Activated CD4-positive, CD25-positive, alpha-beta regulatory T cell treated with anti-CD3 and anti-CD28 coated beads, Interleukin-2, amount 50 U/mL, for 72 hours (primary cell): Measurements from ENCODE around the gene NELFE.
"Not testable (repeated sequence)": the region's sequence is repeated elsewhere in the genome, so short reads cannot be mapped to it uniquely, and the experiment has no call there.

ENCODE experiments used
- DNase-seq: peaks from one replicate; pipeline ENCODE4 v3.0.0; 2021

NELFE gene

DNA sequence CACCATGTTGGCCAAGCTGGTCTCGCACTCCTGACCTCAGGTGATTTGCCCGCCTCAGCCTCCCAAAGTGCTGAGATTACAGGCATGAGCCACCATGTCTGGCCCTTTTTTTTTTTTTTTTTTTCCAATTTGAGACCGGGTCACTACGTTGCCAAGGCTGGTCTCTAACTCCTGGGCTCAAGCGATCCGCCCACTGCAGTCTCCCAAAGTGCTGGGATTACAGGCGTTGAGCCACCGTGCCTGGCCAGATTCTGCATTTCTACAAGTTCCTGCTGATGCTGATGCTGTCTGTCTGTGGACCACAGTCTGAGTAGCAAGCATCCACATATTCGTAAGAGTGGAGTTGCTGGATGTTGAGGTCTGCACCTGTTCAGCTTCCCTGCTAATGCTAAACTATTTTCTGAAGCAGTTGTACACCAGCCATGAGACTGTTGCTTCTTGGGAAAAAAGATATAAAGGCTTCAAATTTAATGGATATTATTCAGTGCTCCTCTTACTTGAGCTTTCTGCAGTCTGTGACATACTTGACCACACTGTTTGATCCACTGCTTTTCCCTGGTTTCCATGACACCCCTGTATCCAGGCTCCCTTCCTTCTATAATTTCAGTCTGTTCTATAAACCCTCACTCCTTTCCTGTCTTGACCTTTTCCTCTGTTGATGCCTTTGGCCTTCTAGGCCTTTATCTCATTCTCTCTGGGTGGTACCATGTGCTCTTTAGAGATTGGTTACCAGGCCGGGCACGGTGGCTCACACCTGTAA, 46.8 kb downstream of the NELFE start:
- no peak for DNase-seq

DNA sequence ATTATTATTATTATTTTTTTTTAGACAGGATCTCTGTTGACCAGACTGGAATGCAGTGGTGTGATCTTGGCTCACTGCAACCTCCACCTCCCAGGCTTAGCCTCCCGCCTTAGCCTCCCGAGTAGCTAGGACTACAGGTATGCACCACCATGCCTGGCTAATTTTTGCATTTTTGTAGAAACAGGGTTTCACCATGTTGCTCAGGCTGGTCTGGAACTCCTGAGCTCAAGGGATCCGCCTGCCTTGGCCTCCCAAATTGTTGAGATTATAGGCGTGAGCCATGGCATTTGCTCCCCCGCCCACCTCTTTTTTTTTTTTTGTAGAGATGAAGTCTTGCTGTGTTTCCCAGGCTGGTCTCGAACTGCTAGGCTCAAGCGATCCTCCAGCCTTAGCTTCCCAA, 49.5 kb downstream of the NELFE start:
- not testable (repeated sequence) for DNase-seq

DNA sequence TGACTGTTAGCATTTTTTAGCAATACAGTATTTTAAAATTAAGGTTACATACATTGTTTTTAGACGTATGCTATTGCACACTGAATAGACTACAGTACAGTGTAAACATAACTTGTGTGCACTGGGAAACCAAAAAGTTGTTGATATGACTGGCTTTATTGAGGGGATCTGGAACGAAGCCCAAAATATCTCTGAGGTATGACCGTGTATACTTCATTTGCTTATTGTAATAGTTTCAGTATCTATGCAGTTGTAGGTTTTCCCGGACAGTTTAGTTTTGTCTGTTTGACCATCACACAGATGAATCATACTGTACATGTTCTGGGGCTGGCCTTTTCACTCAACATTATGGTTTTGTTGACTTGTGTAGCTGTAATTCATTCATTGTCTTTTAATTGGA, 50.0 kb downstream of the NELFE start:
- no peak for DNase-seq

DNA sequence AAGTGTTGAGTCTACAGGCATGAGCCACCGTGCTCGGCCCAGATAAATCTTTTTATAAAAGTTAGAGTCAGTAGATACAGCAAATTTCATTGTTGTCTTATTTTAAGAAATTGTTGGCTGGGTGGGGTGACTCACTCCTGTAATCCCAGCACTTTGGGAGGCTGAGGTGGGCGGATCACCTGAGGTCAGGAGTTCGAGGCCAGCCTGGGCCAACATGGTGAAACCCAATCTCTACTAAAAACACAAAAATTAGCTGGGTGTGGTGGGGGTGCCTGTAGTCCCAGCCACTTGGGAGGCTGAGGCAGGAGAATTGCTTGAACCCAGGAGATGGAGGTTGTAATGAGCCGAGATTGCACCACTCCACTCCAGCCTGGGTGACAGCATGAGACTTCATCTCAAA, 50.5 kb downstream of the NELFE start:
- DNase-seq = not testable (repeated sequence)

DNA sequence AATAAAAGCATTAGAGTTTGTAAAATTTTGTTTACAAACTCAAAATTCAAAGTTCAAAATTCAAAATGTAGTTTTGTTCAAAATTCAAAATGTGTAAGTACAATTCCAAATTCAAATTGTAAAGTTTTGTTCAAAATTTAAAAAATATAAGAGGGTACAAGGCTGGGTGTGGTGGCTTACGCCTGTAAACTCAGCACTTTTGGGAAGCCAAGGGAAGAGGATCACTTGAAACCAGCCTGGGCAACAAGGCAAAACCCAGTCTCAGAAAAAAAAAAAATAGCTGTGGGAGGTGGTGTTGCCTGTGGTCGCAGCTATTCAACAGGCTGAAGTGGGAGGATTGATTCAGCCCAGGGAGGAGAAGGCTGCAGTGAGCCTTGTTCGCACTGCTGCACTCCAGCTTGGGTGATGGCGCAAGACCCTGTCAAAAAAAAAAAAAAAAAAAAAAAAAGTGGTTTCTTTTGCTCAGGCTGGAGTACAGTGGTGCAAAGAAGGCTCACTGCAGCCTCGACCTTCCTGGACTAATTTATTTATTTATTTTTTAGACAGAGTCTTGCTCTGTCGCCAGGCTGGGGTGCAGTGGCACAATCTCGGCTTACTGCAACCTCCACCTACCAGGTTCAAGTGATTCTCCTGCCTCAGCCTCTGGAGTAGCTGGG, 51.5 kb downstream of the NELFE start:
- DNase-seq = no peak

GRCh38 chr6:31906727-31907126, 52.0 kb downstream of the NELFE start:
- DNase-seq = not testable (repeated sequence)

GRCh38 chr6:31906122-31906521, 52.6 kb downstream of the NELFE start:
- DNase-seq = no peak

DNA sequence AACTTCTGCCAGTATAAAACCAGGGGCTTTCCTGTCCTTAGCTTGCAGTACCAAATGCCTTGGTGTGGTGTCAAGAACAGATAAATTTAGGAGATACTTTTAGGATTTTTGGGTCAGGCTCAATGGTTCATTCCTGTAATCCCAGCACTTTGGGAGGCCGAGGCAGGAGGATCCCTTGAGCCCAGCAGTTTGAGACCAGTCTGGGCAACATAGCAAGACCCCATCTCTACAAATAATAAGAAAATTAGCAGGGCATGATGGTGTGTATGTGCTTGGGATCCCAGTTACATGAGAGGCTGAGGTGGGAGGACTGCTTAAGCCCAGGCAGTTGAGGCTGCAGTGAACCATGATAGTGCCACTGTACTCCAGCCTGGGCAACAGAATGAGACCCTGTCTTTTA, 53.7 kb downstream of the NELFE start:
- no peak for DNase-seq

GRCh38 chr6:31903957-31904356, 54.8 kb downstream of the NELFE start:
- no peak for DNase-seq
